KOPT-K1 (cell line): ENCODE measurements around the gene BPIFB2.

Source experiments
- H3K27ac ChIP-seq: fragments of 200-600 bp; sonication (generic); 2 replicates; pipeline ENCODE4 v1.5.1; 2016; ENCODE audit warnings: antibody characterized with exemption, mild to moderate bottlenecking, low read depth, low read length; ENCODE audit not compliant: poor library complexity, severe bottlenecking
- H3K36me3 ChIP-seq: fragments of 200-600 bp; sonication (generic); 2 replicates; pipeline ENCODE4 v1.5.1; 2017; ENCODE audit warnings: antibody characterized with exemption, mild to moderate bottlenecking, low read length, moderate library complexity; ENCODE audit not compliant: insufficient read depth
- H3K9me3 ChIP-seq: fragments of 200-600 bp; sonication (generic); 2 replicates; pipeline ENCODE4 v1.5.1; 2017; ENCODE audit warnings: antibody characterized with exemption, low read length, mild to moderate bottlenecking; ENCODE audit not compliant: insufficient read depth, poor library complexity, severe bottlenecking

The BPIFB2 gene

GRCh38 chr20:33063271-33063670, 55.8 kb downstream of the BPIFB2 start:
- Histone ChIP-seq H3K9me3 (no peaks in the 10 kb centered on the region), H3K27ac (no peak overlapping the region), H3K36me3 (no peaks in the 10 kb centered on the region)

GRCh38 chr20:33064572-33065287, 57.2 kb downstream of the BPIFB2 start:
- H3K9me3 ChIP-seq = no peaks in the 10 kb centered on the region
- no peaks in the 10 kb centered on the region for H3K36me3 ChIP-seq
- no peak overlapping the region for H3K27ac ChIP-seq

GRCh38 chr20:33065785-33066184, 58.3 kb downstream of the BPIFB2 start:
- Histone ChIP-seq H3K36me3 (no peaks in the 10 kb centered on the region), H3K27ac (no peak overlapping the region), H3K9me3 (no peaks in the 10 kb centered on the region)

- Histone ChIP-seq H3K36me3 (no peaks in the 10 kb centered on the region), H3K9me3 (no peaks in the 10 kb centered on the region), H3K27ac (no peak overlapping the region)
Measured at GRCh38 chr20:33067806-33068205, 60.3 kb downstream of the BPIFB2 start.

GRCh38 chr20:33068251-33068939, 60.9 kb downstream of the BPIFB2 start:
- no peaks in the 10 kb centered on the region for H3K9me3 ChIP-seq
- H3K27ac ChIP-seq = no peak overlapping the region
- no peaks in the 10 kb centered on the region for H3K36me3 ChIP-seq

- no peaks in the 10 kb centered on the region for H3K36me3 ChIP-seq
- no peak overlapping the region for H3K27ac ChIP-seq
- no peaks in the 10 kb centered on the region for H3K9me3 ChIP-seq
Measured at GRCh38 chr20:33069673-33070072, 62.2 kb downstream of the BPIFB2 start.

- H3K9me3 ChIP-seq = no peaks in the 10 kb centered on the region
- H3K27ac ChIP-seq = no peak overlapping the region
- H3K36me3 ChIP-seq = no peaks in the 10 kb centered on the region
Measured at GRCh38 chr20:33070111-33071053, 62.9 kb downstream of the BPIFB2 start.

- no peaks in the 10 kb centered on the region for H3K36me3 ChIP-seq
- H3K9me3 ChIP-seq = no peaks in the 10 kb centered on the region
- no peak overlapping the region for H3K27ac ChIP-seq
Measured at GRCh38 chr20:33071198-33071597, 63.7 kb downstream of the BPIFB2 start.

GRCh38 chr20:33072362-33072761, 64.9 kb downstream of the BPIFB2 start:
- no peaks in the 10 kb centered on the region for H3K9me3 ChIP-seq
- H3K27ac ChIP-seq = no peak overlapping the region
- no peaks in the 10 kb centered on the region for H3K36me3 ChIP-seq

GRCh38 chr20:33072813-33073212, 65.3 kb downstream of the BPIFB2 start:
- H3K27ac ChIP-seq = no peak overlapping the region
- no peaks in the 10 kb centered on the region for H3K36me3 ChIP-seq
- H3K9me3 ChIP-seq = no peaks in the 10 kb centered on the region
